ENCODE data around the gene JCAD. TPM values are rescaled to one million over a fixed set of nuclear protein-coding genes. Genes with fewer than 3 reads are reported as not detected.
"Not testable (repeated sequence)": the region's sequence is repeated elsewhere in the genome, so short reads cannot be mapped to it uniquely, and the experiment has no call there.

JCAD gene
- polyA plus RNA-seq, 2 of the 4 experiments (the other 2 are of a cell fraction), result 4.4 to 6.4 TPM

DNA sequence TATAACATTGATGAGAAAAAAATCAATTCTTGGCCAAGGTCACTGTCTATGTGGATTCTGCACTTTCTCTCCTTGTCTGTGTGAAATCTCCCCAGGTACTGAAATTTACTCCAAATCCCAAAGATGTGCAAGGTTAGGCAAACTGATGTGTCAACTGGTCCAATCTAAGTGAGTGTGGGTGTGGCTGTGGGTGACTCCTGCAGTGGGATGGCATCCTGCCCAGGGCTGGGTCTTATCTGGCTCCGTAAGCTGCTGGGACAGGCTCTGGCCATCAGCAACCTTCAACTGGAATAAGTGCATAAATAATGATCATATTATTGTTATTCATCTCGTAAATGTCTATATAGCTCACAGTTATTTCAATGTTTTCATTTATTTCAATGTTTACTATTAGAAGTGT lies 79.3 kb downstream of the JCAD start:
- no peaks in the 10 kb centered on the region for H3K4me1 ChIP-seq
- WGBS (ENCODE audit: missing lambda C conversion rate), result 63% methylated on average over 2 of the region's 2 CpGs
- no peak for TF ChIP-seq BHLHE40 (IDR thresholded peaks at IDR 0.05; ENCODE audit: low read depth, low read length)
- TF ChIP-seq, protein P1, sequence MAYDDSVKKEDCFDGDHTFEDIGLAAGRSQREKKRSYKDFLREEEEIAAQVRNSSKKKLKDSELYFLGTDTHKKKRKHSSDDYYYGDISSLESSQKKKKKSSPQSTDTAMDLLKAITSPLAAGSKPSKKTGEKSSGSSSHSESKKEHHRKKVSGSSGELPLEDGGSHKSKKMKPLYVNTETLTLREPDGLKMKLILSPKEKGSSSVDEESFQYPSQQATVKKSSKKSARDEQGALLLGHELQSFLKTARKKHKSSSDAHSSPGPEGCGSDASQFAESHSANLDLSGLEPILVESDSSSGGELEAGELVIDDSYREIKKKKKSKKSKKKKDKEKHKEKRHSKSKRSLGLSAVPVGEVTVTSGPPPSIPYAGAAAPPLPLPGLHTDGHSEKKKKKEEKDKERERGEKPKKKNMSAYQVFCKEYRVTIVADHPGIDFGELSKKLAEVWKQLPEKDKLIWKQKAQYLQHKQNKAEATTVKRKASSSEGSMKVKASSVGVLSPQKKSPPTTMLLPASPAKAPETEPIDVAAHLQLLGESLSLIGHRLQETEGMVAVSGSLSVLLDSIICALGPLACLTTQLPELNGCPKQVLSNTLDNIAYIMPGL (CRISPR knock-in tag; IDR thresholded peaks at IDR 0.05; ENCODE audit: borderline replicate concordance), result no peak
- TF ChIP-seq HOXA7 (CRISPR knock-in tag; IDR thresholded peaks at IDR 0.05), result no peak
- TF ChIP-seq POLR2A (IDR thresholded peaks at IDR 0.05; ENCODE audit: low read length), result no peak
- TF ChIP-seq, protein P2, sequence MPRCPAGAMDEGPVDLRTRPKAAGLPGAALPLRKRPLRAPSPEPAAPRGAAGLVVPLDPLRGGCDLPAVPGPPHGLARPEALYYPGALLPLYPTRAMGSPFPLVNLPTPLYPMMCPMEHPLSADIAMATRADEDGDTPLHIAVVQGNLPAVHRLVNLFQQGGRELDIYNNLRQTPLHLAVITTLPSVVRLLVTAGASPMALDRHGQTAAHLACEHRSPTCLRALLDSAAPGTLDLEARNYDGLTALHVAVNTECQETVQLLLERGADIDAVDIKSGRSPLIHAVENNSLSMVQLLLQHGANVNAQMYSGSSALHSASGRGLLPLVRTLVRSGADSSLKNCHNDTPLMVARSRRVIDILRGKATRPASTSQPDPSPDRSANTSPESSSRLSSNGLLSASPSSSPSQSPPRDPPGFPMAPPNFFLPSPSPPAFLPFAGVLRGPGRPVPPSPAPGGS (IDR thresholded peaks at IDR 0.05), result no peak
- TF ChIP-seq JUN (IDR thresholded peaks at IDR 0.05), result no peak
- no peak for TF ChIP-seq FOXS1 (CRISPR knock-in tag; IDR thresholded peaks at IDR 0.05)
- no peak for TF ChIP-seq HOXB5 (CRISPR knock-in tag; IDR thresholded peaks at IDR 0.05)
- TF ChIP-seq, protein P3, sequence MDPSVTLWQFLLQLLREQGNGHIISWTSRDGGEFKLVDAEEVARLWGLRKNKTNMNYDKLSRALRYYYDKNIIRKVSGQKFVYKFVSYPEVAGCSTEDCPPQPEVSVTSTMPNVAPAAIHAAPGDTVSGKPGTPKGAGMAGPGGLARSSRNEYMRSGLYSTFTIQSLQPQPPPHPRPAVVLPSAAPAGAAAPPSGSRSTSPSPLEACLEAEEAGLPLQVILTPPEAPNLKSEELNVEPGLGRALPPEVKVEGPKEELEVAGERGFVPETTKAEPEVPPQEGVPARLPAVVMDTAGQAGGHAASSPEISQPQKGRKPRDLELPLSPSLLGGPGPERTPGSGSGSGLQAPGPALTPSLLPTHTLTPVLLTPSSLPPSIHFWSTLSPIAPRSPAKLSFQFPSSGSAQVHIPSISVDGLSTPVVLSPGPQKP (IDR thresholded peaks at IDR 0.05; ENCODE audit: low read depth, low read length), result no peak
- no peak for TF ChIP-seq CHD2 (IDR thresholded peaks at IDR 0.05; ENCODE audit: low read length, partially characterized antibody)
- no peak for TF ChIP-seq RCOR1 (IDR thresholded peaks at IDR 0.05; ENCODE audit: low read depth, low read length)
- ATAC-seq (no peak), DNase-seq (ENCODE audit: low read depth in 1 of 2, low spot score in 1 of 2) (no peak), FAIRE-seq (no peak)
- peaks cover 8% of the 10 kb centered on the region for H3K9me3 ChIP-seq
- no peak overlapping the region for H3K27ac ChIP-seq
- POLR2A ChIA-PET, result no interaction called here
- CTCF ChIA-PET, result interaction anchor here (1.6 to 11.7 kb wide), 2 partner anchors 9 to 20 kb away, joined by 4 to 110 read pairs; no protein-coding TSS in a partner anchor
- no peak overlapping the region for H3K4me3 ChIP-seq
- H3K4me2 ChIP-seq, result no peak overlapping the region

DNA sequence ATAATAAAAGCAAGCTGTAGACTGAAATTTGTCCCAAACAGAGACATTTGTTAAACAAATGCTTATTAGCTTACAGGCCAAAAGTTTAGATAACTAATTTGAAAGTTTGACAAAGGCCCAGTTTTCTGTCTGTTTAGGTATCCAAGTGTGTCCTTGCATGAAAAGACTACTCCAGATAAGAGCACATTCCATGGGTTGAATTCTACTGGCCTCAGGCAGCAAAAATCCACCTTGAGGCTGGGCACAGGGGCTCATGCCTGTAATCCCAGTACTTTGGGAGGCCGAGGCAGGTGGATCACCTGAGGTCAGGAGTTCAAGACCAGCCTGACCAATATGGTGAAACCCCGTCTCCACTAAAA lies 80.0 kb downstream of the JCAD start:
- H3K4me3 ChIP-seq; ATAC-seq; H3K27ac ChIP-seq; POLR2A ChIA-PET; DNase-seq (ENCODE audit: low read depth in 1 of 2, low spot score in 1 of 2); H3K4me2 ChIP-seq; FAIRE-seq; H3K4me1 ChIP-seq: not testable (repeated sequence)
- 56% methylated on average over 2 of the region's 2 CpGs for WGBS (ENCODE audit: missing lambda C conversion rate)
- CTCF ChIA-PET, result interaction anchor here (11.7 kb wide), 1 partner anchor 20 kb away, joined by 110 read pairs; no protein-coding TSS in a partner anchor
- peaks cover 14% of the 10 kb centered on the region for H3K9me3 ChIP-seq

DNA sequence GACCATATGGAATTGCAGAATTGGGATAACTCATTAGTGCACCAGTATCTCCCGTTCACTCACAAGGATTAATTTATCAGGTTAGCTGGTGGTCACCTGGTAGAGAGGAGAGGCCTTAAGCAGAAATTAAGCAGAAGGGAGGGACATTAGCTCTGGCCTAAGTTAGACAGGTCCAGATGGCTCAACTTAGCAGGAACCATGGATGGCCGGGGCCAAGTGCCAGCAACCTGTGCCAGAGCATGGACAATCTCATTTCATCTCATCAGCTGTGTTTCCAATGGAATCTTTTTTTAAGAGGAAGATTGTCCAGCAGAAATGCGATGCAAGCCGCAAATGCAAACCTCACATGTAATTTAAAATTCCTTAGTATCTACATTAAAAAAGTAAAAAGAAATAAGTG lies 82.2 kb downstream of the JCAD start:
- Histone ChIP-seq H3K4me1 (no peaks in the 10 kb centered on the region), H3K9me3 (peaks cover 10% of the 10 kb centered on the region; the same call in 2 of the 3 replicates), H3K27ac (no peak overlapping the region), H3K4me2 (no peak overlapping the region), H3K4me3 (no peak overlapping the region)
- 63% methylated on average over 4 of the region's 4 CpGs for WGBS (ENCODE audit: missing lambda C conversion rate)
- CTCF ChIA-PET, result interaction anchor here (0.9 to 1.7 kb wide), 4 partner anchors 11 to 119 kb away, joined by 3 to 6 read pairs (median 4); no protein-coding TSS in a partner anchor
- ATAC-seq, result no peak
- no peak for DNase-seq (ENCODE audit: low read depth in 1 of 2, low spot score in 1 of 2)
- POLR2A ChIA-PET, result no interaction called here
- FAIRE-seq, result no peak
- TF ChIP-seq POLR2A (IDR thresholded peaks at IDR 0.05; ENCODE audit: low read length), result no peak
- TF ChIP-seq BHLHE40 (IDR thresholded peaks at IDR 0.05; ENCODE audit: low read depth, low read length), result no peak
- no peak for TF ChIP-seq RNF2 (IDR thresholded peaks at IDR 0.05; ENCODE audit: borderline replicate concordance, low read depth)
- no peak for TF ChIP-seq NR3C1 (IDR thresholded peaks at IDR 0.05)
- TF ChIP-seq, protein P4, sequence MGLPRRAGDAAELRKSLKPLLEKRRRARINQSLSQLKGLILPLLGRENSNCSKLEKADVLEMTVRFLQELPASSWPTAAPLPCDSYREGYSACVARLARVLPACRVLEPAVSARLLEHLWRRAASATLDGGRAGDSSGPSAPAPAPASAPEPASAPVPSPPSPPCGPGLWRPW (IDR thresholded peaks at IDR 0.05), result no peak
- TF ChIP-seq RFX5 (IDR thresholded peaks at IDR 0.05), result no peak
- TF ChIP-seq KDM1A (IDR thresholded peaks at IDR 0.05; ENCODE audit: low read depth), result no peak
- TF ChIP-seq, protein P5, sequence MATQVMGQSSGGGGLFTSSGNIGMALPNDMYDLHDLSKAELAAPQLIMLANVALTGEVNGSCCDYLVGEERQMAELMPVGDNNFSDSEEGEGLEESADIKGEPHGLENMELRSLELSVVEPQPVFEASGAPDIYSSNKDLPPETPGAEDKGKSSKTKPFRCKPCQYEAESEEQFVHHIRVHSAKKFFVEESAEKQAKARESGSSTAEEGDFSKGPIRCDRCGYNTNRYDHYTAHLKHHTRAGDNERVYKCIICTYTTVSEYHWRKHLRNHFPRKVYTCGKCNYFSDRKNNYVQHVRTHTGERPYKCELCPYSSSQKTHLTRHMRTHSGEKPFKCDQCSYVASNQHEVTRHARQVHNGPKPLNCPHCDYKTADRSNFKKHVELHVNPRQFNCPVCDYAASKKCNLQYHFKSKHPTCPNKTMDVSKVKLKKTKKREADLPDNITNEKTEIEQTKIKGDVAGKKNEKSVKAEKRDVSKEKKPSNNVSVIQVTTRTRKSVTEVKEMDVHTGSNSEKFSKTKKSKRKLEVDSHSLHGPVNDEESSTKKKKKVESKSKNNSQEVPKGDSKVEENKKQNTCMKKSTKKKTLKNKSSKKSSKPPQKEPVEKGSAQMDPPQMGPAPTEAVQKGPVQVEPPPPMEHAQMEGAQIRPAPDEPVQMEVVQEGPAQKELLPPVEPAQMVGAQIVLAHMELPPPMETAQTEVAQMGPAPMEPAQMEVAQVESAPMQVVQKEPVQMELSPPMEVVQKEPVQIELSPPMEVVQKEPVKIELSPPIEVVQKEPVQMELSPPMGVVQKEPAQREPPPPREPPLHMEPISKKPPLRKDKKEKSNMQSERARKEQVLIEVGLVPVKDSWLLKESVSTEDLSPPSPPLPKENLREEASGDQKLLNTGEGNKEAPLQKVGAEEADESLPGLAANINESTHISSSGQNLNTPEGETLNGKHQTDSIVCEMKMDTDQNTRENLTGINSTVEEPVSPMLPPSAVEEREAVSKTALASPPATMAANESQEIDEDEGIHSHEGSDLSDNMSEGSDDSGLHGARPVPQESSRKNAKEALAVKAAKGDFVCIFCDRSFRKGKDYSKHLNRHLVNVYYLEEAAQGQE (IDR thresholded peaks at IDR 0.05), result no peak
- TF ChIP-seq, protein P2 (IDR thresholded peaks at IDR 0.05), result no peak
- TF ChIP-seq ZFP36 (IDR thresholded peaks at IDR 0.05; ENCODE audit: borderline replicate concordance, partially characterized antibody), result no peak
- TF ChIP-seq RAD21 (conservative IDR thresholded peaks at IDR 0.05 in 1 of 2, IDR thresholded peaks at IDR 0.05 in 1 of 2), result no peak
- no peak for TF ChIP-seq MAFK (IDR thresholded peaks at IDR 0.05; ENCODE audit: partially characterized antibody)
- TF ChIP-seq, protein P6, sequence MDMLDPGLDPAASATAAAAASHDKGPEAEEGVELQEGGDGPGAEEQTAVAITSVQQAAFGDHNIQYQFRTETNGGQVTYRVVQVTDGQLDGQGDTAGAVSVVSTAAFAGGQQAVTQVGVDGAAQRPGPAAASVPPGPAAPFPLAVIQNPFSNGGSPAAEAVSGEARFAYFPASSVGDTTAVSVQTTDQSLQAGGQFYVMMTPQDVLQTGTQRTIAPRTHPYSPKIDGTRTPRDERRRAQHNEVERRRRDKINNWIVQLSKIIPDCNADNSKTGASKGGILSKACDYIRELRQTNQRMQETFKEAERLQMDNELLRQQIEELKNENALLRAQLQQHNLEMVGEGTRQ (IDR thresholded peaks at IDR 0.05), result no peak
- no peak for TF ChIP-seq MAZ (IDR thresholded peaks at IDR 0.05; ENCODE audit: borderline replicate concordance, low read depth, low read length)
- no peak for TF ChIP-seq EP300 (IDR thresholded peaks at IDR 0.05)

All from A549 (cell line).